NCI-H187 (cell line): ENCODE data around the gene APCDD1L.
"Not testable (repeated sequence)": the region's sequence is repeated elsewhere in the genome, so short reads cannot be mapped to it uniquely, and the experiment has no call there.

ENCODE experiments used
- DNase-seq, 2 experiments: peaks; one replicate each; lab custom pipeline; 2025; lab: John Stamatoyannopoulos, UW

Gene APCDD1L

DNA sequence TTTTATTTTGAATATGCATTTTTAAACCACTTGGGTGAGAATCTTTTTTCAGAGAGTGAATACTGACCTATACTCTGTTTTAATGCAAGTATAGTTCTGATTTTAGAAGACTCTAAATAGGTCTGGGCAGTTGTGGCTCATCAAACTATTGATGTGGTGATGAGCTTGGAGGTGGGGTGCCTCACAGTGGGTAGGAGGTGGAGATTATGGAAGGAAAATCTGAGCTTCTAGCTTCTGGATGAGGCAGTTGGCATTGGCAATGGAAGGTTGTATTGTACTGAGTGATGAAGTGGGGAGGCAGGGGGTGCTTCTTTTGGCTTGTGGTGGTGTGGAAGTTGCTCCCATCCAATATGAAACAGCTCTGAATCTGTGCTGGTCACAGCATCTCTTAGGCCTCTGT is 73.5 kb downstream of the APCDD1L start:
- no peak for DNase-seq

- DNase-seq: no peak
Measured at GRCh38 chr20:58440021-58440767, 75.0 kb downstream of the APCDD1L start.

DNA sequence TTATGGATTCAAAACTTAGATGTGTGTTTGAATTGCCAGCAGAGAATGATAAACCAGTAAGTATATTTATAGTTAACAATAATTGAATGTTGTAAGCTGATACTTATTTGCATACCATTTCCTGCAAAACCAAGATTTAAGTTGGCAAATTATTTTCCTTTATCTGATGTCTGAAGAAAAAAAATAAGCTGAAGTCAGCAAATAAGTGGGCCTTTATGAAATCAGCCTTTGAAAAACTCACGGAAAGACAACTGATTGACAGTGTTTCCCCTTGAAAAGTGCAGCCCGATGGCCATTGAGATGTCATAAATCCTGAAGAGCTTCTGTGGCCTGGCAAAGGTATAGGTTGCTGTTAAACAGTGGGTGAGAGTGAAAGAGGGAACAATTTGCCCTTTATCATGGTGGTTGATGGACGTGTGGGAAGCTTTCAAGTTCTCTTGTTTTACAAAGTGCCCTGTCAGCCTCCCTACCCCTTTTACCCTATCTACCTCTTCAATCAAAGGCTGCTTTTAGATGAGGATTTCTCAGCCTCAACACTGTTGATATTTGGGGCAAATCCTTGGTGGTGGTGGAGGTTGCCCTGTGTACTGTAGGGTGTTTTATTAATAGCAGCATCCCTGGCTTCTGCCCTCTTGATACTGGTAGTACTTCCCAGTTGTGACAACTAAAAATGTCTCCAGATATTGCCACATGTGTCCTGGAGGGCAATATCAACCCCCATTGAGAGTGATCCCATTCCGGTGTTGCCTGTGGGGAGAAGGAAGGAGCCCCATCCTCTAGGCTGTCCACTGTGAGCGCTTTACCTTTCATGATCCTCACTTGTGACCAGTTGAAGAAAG is 76.0 kb downstream of the APCDD1L start:
- DNase-seq: no peak

GRCh38 chr20:58436868-58437645 is 78.1 kb downstream of the APCDD1L start:
- no peak for DNase-seq

DNA sequence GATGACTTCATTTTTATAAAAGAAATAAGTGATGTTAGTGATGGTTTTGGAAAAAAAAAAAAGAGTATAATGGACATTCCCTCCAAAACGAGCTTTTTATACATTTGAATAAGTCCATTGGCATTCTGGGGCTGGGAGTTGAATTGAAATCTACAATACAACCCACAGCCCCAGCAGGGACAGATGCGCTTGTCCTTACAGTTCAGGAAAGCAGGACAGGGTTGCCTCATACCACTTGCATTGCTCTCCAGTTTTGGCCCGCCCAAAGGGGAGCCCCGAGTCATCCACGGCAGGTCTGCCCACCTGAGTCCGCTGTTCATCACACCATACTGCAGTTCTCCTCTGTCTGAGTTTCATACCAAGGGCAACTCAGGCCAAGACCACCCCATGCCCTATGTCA is 80.0 kb downstream of the APCDD1L start:
- no peak for DNase-seq

DNA sequence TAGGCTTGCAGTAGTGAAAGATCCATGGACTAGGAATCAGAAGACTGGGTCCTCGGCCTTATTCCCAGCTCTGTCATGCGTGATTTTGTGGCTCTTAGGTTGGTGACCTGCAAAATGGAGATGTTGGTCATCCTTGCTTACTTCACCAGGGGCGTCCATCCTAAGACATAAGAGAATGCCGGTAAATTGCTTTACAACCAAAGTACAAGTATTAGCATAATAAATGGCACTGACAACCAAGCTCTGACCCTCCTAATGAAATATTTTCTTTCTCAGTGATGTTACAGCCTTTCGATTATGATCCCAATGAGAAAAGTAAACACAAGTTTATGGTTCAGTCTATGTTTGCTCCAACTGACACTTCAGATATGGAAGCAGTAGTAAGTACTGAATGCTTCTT is 80.9 kb downstream of the APCDD1L start:
- no peak for DNase-seq

DNA sequence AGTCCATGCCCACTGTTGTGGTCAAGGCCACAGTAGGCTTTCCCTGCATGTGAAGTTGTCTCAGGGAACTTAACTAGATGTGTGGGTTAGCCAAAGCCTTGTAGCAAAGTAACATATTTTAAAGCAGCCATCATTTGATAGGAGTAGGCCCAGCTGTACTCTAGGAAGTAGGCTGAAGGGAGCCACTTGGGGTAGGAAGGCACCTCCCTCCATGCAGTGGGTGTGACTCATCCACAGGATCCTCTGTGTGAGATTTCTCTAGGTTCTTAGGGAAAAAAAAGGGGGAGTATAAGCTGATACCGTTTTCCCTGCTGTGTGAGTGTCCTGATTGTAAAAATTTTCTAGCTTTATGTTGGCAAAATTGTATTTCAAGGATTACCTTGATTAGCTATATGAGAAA is 81.4 kb downstream of the APCDD1L start:
- DNase-seq: no peak

DNA sequence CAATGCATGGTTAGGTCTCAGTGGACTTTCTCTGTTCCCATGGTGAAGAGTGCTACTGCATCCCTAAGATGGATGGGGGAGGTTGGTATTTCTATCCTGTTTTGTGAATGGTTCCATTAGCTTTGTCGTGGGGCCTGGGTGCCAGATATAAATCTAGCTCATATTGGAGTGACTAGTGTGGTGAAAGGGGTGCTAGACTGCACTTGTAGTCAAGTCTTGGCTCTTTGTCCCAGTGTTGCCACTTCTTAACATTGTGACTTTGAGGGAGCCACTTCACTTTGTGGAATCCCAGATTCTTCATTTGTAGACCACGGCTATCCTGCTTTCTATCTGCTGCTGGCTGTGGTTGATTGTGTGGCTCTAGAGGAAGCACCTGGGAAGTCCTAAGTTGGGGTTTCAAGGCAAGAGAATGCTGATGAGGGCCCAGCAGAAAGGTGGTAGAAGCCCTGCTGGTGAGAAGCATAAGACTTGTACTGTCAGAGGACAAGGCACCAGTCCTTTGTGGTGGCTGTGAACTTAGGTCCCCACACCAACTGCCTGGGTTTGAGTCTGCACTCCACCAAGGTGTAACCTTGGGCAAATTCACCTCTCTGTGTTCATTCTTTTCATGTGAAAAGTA is 82.1 kb downstream of the APCDD1L start:
- DNase-seq: no peak

- no peak for DNase-seq
Measured at GRCh38 chr20:58432186-58432954, 82.8 kb downstream of the APCDD1L start.

GRCh38 chr20:58431134-58431533 is 84.1 kb downstream of the APCDD1L start:
- no peak for DNase-seq

GRCh38 chr20:58429303-58429702 is 85.9 kb downstream of the APCDD1L start:
- DNase-seq: no peak

DNA sequence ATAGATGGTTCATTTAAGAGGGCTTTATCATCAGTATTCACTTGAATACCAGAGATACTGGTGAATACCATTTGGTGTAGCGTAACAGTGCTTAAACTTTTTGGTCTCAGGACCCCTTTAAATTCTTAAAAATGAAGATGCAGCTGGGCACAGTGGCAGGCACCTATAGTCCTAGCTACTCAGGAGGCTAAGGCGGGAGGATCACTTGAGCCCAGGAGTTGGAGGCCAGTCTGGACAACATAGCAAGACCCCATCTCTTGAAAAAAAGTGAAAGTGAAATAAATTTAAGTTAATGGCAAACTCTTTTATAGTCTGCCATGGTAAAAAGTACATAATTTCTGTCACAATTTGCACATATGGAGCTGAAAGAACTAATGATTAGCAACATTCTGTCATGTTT is 86.8 kb downstream of the APCDD1L start:
- DNase-seq: no peak

DNA sequence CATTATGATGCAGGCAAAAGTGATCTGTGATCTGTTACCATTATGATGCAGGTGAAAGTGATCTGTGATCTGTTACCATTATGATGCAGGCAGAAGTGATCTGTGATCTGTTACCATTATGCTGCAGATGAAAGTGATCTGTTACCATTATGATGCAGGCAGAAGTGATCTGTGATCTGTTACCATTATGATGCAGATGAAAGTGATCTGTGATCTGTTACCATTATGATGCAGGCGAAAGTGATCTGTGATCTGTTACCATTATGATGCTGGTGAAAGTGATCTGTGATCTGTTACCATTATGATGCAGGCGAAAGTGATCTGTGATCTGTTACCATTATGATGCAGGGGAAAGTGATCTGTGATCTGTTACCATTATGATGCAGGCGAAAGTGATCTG is 87.6 kb downstream of the APCDD1L start:
- DNase-seq: not testable (repeated sequence)

GRCh38 chr20:58424218-58424969 is 90.8 kb downstream of the APCDD1L start:
- DNase-seq: no peak

GRCh38 chr20:58421497-58421850 is 93.7 kb downstream of the APCDD1L start:
- DNase-seq: no peak

- DNase-seq: no peak
Measured at GRCh38 chr20:58420798-58421496, 94.3 kb downstream of the APCDD1L start.

DNA sequence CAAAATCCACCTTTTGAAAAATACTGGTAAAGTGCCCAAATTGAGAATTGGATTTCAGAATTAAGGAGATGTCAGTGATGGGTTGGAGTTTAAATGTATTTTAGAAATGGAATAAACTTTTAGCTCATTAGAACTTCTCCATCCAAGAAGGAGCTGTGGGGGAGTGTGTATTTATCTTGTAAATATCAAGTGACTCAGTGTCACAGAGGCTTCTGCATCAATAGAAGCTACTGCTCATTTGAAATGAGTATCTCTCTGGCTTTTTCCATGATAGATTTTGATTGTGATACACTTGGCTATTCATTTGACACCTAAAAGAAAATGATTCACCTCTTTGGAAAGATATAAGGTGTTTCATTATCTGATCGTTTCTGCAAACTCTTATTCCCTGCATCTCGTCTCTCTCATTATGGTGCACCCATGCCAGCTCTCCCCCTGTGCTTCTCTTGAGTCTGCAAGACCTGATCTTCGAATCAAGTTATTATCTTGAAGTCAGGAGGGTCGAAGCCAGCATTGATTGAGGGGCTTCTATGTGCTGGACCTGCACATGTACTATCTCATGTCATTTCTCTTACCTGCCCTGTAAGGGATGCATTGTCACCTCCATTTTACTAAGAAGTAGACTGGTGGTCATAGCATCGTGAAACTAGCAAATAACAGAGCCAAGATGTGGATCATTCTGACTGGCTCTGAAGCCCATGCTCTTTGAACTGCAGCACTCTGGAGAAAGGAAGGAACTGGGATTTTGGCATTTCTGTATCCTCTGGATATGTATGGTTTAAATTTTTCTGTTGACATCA is 96.0 kb downstream of the APCDD1L start:
- no peak for DNase-seq

DNA sequence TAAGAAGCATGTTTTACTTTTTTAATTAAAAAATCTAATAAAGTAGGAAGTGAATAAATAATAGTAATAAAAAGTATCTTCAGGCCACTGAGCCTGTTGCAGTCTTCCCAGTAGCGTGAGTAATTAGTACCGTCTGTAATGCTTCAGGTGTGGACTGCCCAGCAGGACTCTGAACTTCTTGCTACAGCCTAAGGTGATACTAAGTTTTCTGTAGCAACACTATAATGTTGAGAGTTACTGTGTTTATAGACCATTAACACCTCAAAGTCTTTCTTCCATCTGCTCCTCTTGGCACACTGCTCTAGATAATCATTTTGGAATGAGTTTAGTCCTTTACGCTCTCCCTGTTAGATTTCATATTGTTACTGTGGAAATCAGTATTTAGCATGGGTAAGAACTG is 97.8 kb downstream of the APCDD1L start:
- no peak for DNase-seq

DNA sequence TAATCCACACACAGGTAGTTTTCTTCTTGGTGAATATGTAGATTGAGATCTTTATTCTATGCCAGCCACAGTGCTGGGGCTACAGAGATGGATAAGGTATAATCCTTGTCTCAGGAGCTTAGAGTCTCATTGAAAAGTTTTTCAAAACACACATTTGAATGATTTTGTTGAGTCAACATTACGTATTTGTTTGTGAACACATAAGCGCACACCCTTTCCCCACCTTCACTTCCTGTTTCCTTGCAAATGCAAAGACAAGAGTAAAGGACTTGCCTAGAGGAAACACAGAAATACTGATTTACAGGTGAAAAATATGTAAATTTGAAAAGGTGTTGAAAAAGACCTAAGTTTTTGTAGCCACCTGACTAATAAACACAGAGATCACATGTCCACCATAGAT is 98.4 kb downstream of the APCDD1L start:
- DNase-seq: no peak
